Ascending aorta (tissue), 2 donors: ENCODE data around the gene TMEM8B. TPM values are rescaled to one million over a fixed set of nuclear protein-coding genes. Genes with fewer than 3 reads are reported as not detected.

ENCODE experiments used
- DNase-seq, 2 donors: peaks; one replicate each; pipeline ENCODE4 v3.0.0-alpha.2; 2019; ENCODE audit warnings: low spot score in 2 of 2
- H3K27ac ChIP-seq, 2 donors: fragments of 200-600 bp; sonication (generic); one replicate each; pipeline ENCODE4 v1.5.1; 2016 to 2017; ENCODE audit warnings: mild to moderate bottlenecking in 1 of 2
- H3K27me3 ChIP-seq: fragments of 200-600 bp; sonication (generic); one replicate; pipeline ENCODE4 v1.5.1; 2017
- H3K36me3 ChIP-seq, 2 donors: fragments of 200-600 bp; sonication (generic); one replicate each; pipeline ENCODE4 v1.5.1; 2016
- H3K4me1 ChIP-seq, 2 donors: fragments of 200-600 bp; sonication (generic); one replicate each; pipeline ENCODE4 v1.5.1; 2016 to 2017; ENCODE audit warnings: mild to moderate bottlenecking in 1 of 2
- H3K4me3 ChIP-seq, 2 donors: fragments of 200-600 bp; sonication (generic); one replicate each; pipeline ENCODE4 v1.5.1; 2016 to 2017; ENCODE audit warnings: mild to moderate bottlenecking in 1 of 2
- H3K9me3 ChIP-seq, 2 donors: fragments of 200-600 bp; sonication (generic); one replicate each; pipeline ENCODE4 v1.5.1; 2016
- intact Hi-C: fragments of 100-400 bp; cut with DNase I; formaldehyde crosslinking; loops from one replicate; pipeline ENCODE4 v1.15.1; 2023
- total RNA-seq: library from RNA; depleted of rRNA; stranded (reverse); fragments of >200 nt; gene quantifications from one replicate; pipeline ENCODE4 v1.1.0, GENCODE V29; 2016
- TF ChIP-seq, protein P1 (sequence below), 3 experiments: fragments of 200-600 bp in 2 of 3; fragments of 450-650 bp in 1 of 3; sonication (generic) in 2 of 3; IDR thresholded peaks; one replicate each; pipeline ENCODE4 v1.5.1; 2016 to 2019; ENCODE audit warnings: antibody characterized with exemption in 3 of 3, mild to moderate bottlenecking in 1 of 3, moderate library complexity in 1 of 3

The TMEM8B gene
- total RNA-seq, 1 donor from 2014 or later = 37.3 TPM

DNA sequence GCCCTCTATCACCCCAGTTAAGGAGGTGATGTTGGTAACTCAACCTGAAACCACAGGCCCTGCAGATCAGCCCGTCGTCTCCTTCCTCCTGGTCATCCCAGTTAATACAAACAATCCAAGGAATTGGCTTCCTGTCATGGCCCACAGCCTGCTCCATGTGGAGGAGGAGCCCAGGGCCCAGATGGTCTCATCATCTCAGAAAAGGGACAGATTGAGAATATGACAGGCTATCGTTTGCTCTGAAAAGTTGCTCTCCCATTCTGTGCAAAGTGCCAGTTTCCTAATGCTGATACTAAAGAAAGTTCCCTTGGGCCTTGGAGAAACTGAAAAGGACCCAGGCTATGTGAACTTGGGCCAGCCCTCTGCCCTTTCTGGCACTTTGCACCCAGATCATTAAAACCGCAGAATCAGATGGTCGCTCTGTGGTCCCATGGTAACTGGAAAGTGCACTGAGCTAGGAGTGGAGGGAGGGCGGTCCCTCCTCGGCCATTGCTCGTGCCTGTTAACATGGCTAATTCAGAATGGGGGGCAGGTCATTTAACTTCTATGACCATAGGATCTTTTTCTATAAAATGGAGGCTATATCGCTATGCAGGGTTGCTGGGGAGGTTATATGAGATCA is 79.6 kb downstream of the TMEM8B start:
- intact Hi-C loops = loop anchor here (10.0 kb wide), 3 partner anchors 254 to 414 kb away; partner anchors contain the start of genes CCDC107, CCIN, RMRP and RUSC2
- no peaks in the 10 kb centered on the region for H3K36me3 ChIP-seq
- peak overlapping the region; percentile 84 to 98 for H3K27ac ChIP-seq
- no peaks in the 10 kb centered on the region for H3K9me3 ChIP-seq
- H3K4me3 ChIP-seq = peak overlapping the region in 1 of 2 donors; percentile 39
- TF ChIP-seq, protein P1, sequence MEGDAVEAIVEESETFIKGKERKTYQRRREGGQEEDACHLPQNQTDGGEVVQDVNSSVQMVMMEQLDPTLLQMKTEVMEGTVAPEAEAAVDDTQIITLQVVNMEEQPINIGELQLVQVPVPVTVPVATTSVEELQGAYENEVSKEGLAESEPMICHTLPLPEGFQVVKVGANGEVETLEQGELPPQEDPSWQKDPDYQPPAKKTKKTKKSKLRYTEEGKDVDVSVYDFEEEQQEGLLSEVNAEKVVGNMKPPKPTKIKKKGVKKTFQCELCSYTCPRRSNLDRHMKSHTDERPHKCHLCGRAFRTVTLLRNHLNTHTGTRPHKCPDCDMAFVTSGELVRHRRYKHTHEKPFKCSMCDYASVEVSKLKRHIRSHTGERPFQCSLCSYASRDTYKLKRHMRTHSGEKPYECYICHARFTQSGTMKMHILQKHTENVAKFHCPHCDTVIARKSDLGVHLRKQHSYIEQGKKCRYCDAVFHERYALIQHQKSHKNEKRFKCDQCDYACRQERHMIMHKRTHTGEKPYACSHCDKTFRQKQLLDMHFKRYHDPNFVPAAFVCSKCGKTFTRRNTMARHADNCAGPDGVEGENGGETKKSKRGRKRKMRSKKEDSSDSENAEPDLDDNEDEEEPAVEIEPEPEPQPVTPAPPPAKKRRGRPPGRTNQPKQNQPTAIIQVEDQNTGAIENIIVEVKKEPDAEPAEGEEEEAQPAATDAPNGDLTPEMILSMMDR (IDR thresholded peaks at IDR 0.05) = no peak
- H3K4me1 ChIP-seq = peaks cover 52 to 80% of the 10 kb centered on the region in 2 donors
- no peak for DNase-seq
- no peaks in the 10 kb centered on the region for H3K27me3 ChIP-seq

DNA sequence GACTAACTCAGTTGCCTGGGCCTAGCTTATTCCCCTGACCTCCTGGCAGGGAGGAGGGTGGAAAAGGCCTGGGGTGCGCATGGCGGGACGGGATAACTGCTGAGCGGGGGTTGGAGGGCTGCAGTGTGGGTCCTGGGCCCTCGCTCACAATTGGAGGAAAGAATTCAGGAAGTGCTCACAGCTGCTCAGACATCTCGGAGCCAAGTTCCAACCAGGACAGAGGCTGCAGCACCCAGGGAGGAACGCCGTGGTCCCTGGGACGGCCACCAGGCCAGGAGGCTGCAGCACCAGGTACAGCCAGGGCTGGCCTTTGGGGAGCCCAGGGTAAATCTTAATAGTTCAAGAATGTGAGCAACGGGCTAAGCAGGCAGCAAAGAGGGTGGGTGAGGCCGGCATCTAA is 80.2 kb downstream of the TMEM8B start, which contains the start of gene SPAAR:
TSS of gene SPAAR (plus strand) at position 217 of the 400 bp plus-strand sequence. CDS start 974 bp downstream, outside the sequence.
- H3K4me1 ChIP-seq = peaks cover 52 to 78% of the 10 kb centered on the region in 2 donors
- no peaks in the 10 kb centered on the region for H3K9me3 ChIP-seq
- H3K36me3 ChIP-seq = no peaks in the 10 kb centered on the region
- peak within 1 kb of the TSS in 1 of 2 donors; percentile 39 for H3K4me3 ChIP-seq
- intact Hi-C loops = loop anchor here (10.0 kb wide), 3 partner anchors 254 to 414 kb away; partner anchors contain the start of genes CCDC107, CCIN, RMRP and RUSC2
- H3K27ac ChIP-seq = peak within 1 kb of the TSS; percentile 84 to 98
- DNase-seq = no peak
- TF ChIP-seq, protein P1 (IDR thresholded peaks at IDR 0.05) = no peak
- H3K27me3 ChIP-seq = no peaks in the 10 kb centered on the region

DNA sequence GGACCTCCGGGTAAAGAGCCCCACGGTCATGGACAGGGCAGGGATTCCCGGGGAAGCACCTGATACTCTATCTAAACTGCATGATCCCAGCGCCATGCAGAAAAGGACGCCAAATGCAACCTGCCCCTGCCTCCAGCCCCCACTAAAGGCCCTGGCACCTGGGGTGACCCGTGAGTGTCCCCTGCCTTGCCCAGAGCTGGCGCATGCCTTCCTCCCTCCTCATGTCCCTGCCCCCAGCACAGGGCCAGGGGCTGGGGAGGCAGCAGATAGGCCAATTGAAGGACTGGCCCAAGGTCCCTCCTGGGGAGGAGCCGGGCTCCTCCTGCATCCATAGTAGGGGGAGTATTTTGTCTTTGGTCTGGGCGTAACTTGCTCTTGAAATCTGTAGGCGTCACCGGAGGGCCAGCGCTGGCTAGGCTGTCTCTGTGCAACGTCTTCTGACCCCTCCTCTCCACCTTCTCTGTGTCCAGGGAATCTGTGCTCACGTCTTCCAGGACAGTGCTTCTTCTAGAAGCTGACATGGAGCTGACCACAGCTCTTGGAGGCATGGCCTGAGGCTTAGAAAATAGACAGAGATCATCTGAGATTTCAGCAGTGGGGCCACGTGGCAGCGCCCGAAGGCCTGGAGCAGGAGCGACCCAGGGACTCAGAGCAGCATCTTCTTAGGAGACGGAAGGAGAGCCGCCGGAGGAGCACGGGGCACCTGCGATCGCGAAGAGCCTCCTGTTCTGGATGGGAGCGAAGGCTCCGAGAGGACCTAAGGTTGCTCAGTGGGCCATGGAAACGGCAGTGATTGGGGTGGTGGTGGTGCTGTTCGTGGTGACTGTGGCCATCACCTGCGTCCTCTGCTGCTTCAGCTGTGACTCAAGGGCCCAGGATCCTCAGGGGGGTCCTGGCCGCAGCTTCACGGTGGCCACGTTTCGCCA is 80.9 kb downstream of the TMEM8B start:
- peaks cover 47 to 72% of the 10 kb centered on the region in 2 donors for H3K4me1 ChIP-seq
- intact Hi-C loops = loop anchor here (10.0 kb wide), 3 partner anchors 255 to 415 kb away; partner anchors contain the start of genes CCDC107, CCIN, RMRP and RUSC2
- H3K36me3 ChIP-seq = no peaks in the 10 kb centered on the region
- peak overlapping the region in 1 of 2 donors; percentile 39 for H3K4me3 ChIP-seq
- peak overlapping the region; percentile 84 to 98 for H3K27ac ChIP-seq
- no peaks in the 10 kb centered on the region for H3K27me3 ChIP-seq
- DNase-seq = no peak
- no peaks in the 10 kb centered on the region for H3K9me3 ChIP-seq
- TF ChIP-seq, protein P1 (IDR thresholded peaks at IDR 0.05) = no peak

DNA sequence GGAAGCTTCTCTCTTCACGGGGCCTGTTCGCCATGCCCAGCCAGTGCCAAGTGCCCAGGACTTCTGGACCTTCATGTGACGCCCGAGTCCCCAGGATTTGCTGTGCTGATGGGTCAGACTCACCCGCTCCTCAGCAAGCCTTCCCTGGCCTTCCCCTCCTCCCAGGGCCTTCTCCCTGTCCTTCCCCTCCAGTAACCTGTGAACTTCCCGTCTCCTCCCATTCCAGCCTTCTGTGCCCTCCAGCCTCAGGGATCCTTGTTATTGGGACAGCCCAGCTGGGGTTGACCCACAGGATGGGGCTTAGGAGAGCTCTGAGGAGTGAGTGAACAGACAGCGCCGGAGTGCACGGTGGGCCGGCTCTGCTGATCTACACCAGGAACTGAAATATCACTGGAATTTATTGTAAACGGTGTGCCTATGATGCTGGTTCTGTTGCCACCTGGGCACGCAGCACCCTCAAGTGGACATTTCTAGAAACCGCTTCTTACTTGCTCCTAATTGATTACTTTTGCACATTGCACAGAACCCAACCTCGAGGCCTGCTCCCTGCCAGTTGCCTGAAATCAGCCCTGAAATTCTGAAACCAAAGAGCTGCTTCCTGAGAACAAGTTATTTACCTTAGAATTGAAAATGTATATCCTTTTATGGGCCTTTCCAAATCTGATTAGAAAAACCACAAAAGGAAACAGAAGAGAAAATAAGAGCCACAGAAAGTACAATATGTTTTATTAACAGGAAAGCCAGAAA is 81.8 kb downstream of the TMEM8B start:
- no peaks in the 10 kb centered on the region for H3K9me3 ChIP-seq
- H3K4me3 ChIP-seq = no peak overlapping the region
- no peaks in the 10 kb centered on the region for H3K27me3 ChIP-seq
- H3K4me1 ChIP-seq = peaks cover 39 to 64% of the 10 kb centered on the region in 2 donors
- TF ChIP-seq, protein P1 (IDR thresholded peaks at IDR 0.05) = peak; percentile 25 to 42 (median 28)
- H3K36me3 ChIP-seq = no peaks in the 10 kb centered on the region
- peak overlapping the region; percentile 84 to 98 for H3K27ac ChIP-seq
- DNase-seq = no peak
- intact Hi-C loops = no loop called here

DNA sequence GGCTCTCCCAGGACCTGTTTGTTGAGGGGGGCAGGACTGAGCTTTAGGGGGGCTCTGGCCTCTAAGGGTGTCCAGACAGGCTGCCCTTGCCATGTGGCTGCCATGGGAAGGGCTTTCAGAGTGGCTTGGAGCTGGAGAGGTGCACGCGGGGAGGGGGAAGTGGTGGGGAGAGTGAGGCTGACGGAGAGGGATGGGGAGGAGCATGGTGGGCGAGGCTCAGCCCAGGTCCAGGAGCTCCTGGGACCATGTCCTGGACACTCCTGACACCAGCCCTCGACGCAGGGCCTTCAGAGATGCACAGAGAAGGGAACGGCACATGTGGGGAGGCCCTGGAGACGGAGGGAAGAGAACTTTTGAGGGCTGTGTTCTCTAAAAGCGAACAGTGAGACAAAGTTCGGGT is 82.7 kb downstream of the TMEM8B start:
- H3K9me3 ChIP-seq = no peaks in the 10 kb centered on the region
- TF ChIP-seq, protein P1 (IDR thresholded peaks at IDR 0.05) = no peak
- no peak for DNase-seq
- no peak overlapping the region for H3K4me3 ChIP-seq
- peak overlapping the region; percentile 84 to 98 for H3K27ac ChIP-seq
- H3K27me3 ChIP-seq = no peaks in the 10 kb centered on the region
- no peaks in the 10 kb centered on the region for H3K36me3 ChIP-seq
- intact Hi-C loops = no loop called here
- peaks cover 31 to 54% of the 10 kb centered on the region in 2 donors for H3K4me1 ChIP-seq
